BE2C (cell line): Measurements from ENCODE around the gene GPRASP2.
"Not testable (repeated sequence)": the region's sequence is repeated elsewhere in the genome, so short reads cannot be mapped to it uniquely, and the experiment has no call there.

ENCODE experiments used
- DNase-seq: peaks from one replicate; pipeline ENCODE4 v3.0.0-alpha.2; 2020
- H3K27me3 ChIP-seq: fragments of 250-450 bp; sonication (Bioruptor Pico); 2 replicates; pipeline ENCODE4 v1.5.1; 2020; ENCODE audit warnings: mild to moderate bottlenecking
- H3K36me3 ChIP-seq: fragments of 250-450 bp; sonication (Bioruptor Pico); 2 replicates; pipeline ENCODE4 v1.5.1; 2020; ENCODE audit warnings: mild to moderate bottlenecking
- H3K4me1 ChIP-seq: fragments of 250-450 bp; sonication (Bioruptor Pico); 2 replicates; pipeline ENCODE4 v1.5.1; 2020
- H3K4me3 ChIP-seq: 2 replicates; pipeline ENCODE4 v1.5.1; 2011; ENCODE audit warnings: low read depth, low read length
- H3K9me3 ChIP-seq: fragments of 250-450 bp; sonication (Bioruptor Pico); 2 replicates; pipeline ENCODE4 v1.5.1; 2020
- CTCF ChIP-seq: IDR thresholded peaks from 2 replicates; pipeline ENCODE4 v1.5.1; 2012; ENCODE audit warnings: mild to moderate bottlenecking, low read depth, low read length

Gene GPRASP2

GRCh38 chrX:102714994-102715393 is 2.7 kb downstream of the GPRASP2 start:
- no peak; the same call in 1 of the 2 replicates for TF ChIP-seq CTCF
- no peaks in the 10 kb centered on the region for H3K36me3 ChIP-seq
- no peak overlapping the region for H3K4me3 ChIP-seq
- H3K27me3 ChIP-seq: peaks cover 6% of the 10 kb centered on the region; the same call in 1 of the 2 replicates
- H3K9me3 ChIP-seq: no peaks in the 10 kb centered on the region
- H3K4me1 ChIP-seq: no peaks in the 10 kb centered on the region
- DNase-seq: no peak

GRCh38 chrX:102715967-102716366 is 3.7 kb downstream of the GPRASP2 start:
- Histone ChIP-seq H3K36me3 (no peaks in the 10 kb centered on the region), H3K4me1 (no peaks in the 10 kb centered on the region), H3K4me3 (no peak overlapping the region), H3K9me3 (no peaks in the 10 kb centered on the region), H3K27me3 (peaks cover 6% of the 10 kb centered on the region; the same call in 1 of the 2 replicates)
- DNase-seq: no peak
- TF ChIP-seq CTCF: no peak

- no peaks in the 10 kb centered on the region for H3K4me1 ChIP-seq
- no peak for TF ChIP-seq CTCF
- no peaks in the 10 kb centered on the region for H3K27me3 ChIP-seq
- peak; percentile 79 for DNase-seq
- H3K9me3 ChIP-seq: no peaks in the 10 kb centered on the region
- H3K4me3 ChIP-seq: peak within 1 kb of the TSS; percentile 72
- H3K36me3 ChIP-seq: no peaks in the 10 kb centered on the region
Measured at GRCh38 chrX:102720237-102721168, 8.3 kb downstream of the GPRASP2 start, which contains the start of gene GPRASP3. Gene GPRASP3, plus strand, starts transcription at chrX:102720743. Its CDS starts 28,253 bp downstream, at chrX:102748996.

- not testable (repeated sequence) for H3K9me3 ChIP-seq
Measured at GRCh38 chrX:102721169-102721506, 8.9 kb downstream of the GPRASP2 start.

GRCh38 chrX:102723456-102723855 is 11.2 kb downstream of the GPRASP2 start:
- no peak for TF ChIP-seq CTCF
- Histone ChIP-seq H3K36me3 (no peaks in the 10 kb centered on the region), H3K4me3 (no peak overlapping the region), H3K9me3 (no peaks in the 10 kb centered on the region), H3K4me1 (no peaks in the 10 kb centered on the region), H3K27me3 (no peaks in the 10 kb centered on the region)
- DNase-seq: no peak

More at GRCh38 chrX:102721169-102721506, 8.9 kb downstream of the GPRASP2 start:
- peak overlapping the region; percentile 72 for H3K4me3 ChIP-seq
- not testable (repeated sequence) for H3K27me3 ChIP-seq, DNase-seq, H3K36me3 ChIP-seq, H3K4me1 ChIP-seq

GRCh38 chrX:102727761-102728160 is 15.5 kb downstream of the GPRASP2 start:
- Histone ChIP-seq H3K27me3 (no peaks in the 10 kb centered on the region), H3K4me1 (no peaks in the 10 kb centered on the region), H3K36me3 (no peaks in the 10 kb centered on the region), H3K4me3 (no peak overlapping the region), H3K9me3 (no peaks in the 10 kb centered on the region)
- no peak for DNase-seq
- no peak for TF ChIP-seq CTCF
